Measurements from ENCODE around the gene E2F4. TPM values are rescaled to one million over a fixed set of nuclear protein-coding genes. Genes with fewer than 3 reads are reported as not detected.
A peak's percentile ranks its signal among the peaks of the same experiment; 100 is the strongest.

Gene E2F4
- total and polyA plus RNA-seq, 2 donors (not counting 1 experiment from before 2014, with no cell fraction given): 42.4 to 59.9 TPM

DNA sequence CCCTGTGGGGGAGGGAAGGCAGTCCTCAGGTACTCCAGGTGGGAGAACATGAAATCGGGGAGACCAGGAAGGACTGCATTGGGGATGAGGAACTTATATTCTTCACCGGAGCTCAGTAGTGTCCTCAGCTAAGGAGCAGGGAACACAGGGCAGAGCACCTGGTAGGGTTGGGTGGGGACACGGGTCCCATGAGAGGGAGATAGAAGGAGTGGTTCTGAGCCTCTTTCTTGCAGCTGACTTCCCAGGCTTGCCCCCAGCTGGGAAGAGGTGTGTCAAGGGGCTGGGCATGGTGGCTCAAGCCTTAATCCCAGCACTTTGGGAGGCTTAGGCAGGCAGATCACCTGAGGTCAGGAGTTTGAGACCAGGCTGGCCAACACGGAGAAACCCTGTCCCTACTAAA lies 53.2 kb downstream of the E2F4 start:
- H3K9me3 ChIP-seq (ENCODE audit: control insufficient read depth, insufficient read depth, low read depth, low read length): no peaks in the 10 kb centered on the region
- H3K79me2 ChIP-seq (ENCODE audit: control insufficient read depth, insufficient read depth, low read length): peaks cover 32% of the 10 kb centered on the region
- peak overlapping the region; percentile 85 for H3K27ac ChIP-seq (ENCODE audit: insufficient read depth, low read length)
- DNase-seq (ENCODE audit: low read depth in 2 of 2): no peak
- no peaks in the 10 kb centered on the region for H4K20me1 ChIP-seq (ENCODE audit: control insufficient read depth, extremely low read depth, insufficient read depth, low read length)
- peaks cover 4% of the 10 kb centered on the region for H3K36me3 ChIP-seq (ENCODE audit: control insufficient read depth, insufficient read depth, low read length)
- peaks cover 63% of the 10 kb centered on the region for H3K4me1 ChIP-seq (ENCODE audit: control insufficient read depth, extremely low read depth, insufficient read depth, low read length)
- no peak for TF ChIP-seq EZH2 (IDR thresholded peaks at IDR 0.05; ENCODE audit: low read length, missing control alignments)
- H2AFZ ChIP-seq (ENCODE audit: low read length): no peak overlapping the region
- H3K27me3 ChIP-seq (ENCODE audit: control insufficient read depth, insufficient read depth, low read length): no peaks in the 10 kb centered on the region
- H3K4me2 ChIP-seq (ENCODE audit: extremely low read depth, insufficient read depth, low read length): peak overlapping the region; percentile 89
- no peak overlapping the region for H3K9ac ChIP-seq (ENCODE audit: insufficient read depth, low read length)
- peak overlapping the region; percentile 79 to 90 (median 87) for H3K4me3 ChIP-seq (replicated peaks in 1 of 4; ENCODE audit: control extremely low read depth in 1 of 4, insufficient read depth in 1 of 4, low read depth in 3 of 4, low read length in 4 of 4)

GRCh38 chr16:67245674-67246080 lies 53.7 kb downstream of the E2F4 start:
- Histone ChIP-seq H3K27ac (ENCODE audit: insufficient read depth, low read length) (peak overlapping the region; percentile 85), H3K36me3 (ENCODE audit: control insufficient read depth, insufficient read depth, low read length) (peaks cover 3% of the 10 kb centered on the region), H4K20me1 (ENCODE audit: control insufficient read depth, extremely low read depth, insufficient read depth, low read length) (no peaks in the 10 kb centered on the region), H3K4me1 (ENCODE audit: control insufficient read depth, extremely low read depth, insufficient read depth, low read length) (peaks cover 58% of the 10 kb centered on the region), H3K79me2 (ENCODE audit: control insufficient read depth, insufficient read depth, low read length) (peaks cover 29% of the 10 kb centered on the region), H3K4me2 (ENCODE audit: extremely low read depth, insufficient read depth, low read length) (peak overlapping the region; percentile 89), H3K4me3 (replicated peaks in 1 of 4; ENCODE audit: control extremely low read depth in 1 of 4, insufficient read depth in 1 of 4, low read depth in 3 of 4, low read length in 4 of 4) (peak overlapping the region; percentile 79 to 90 (median 87)), H3K27me3 (ENCODE audit: control insufficient read depth, insufficient read depth, low read length) (no peaks in the 10 kb centered on the region), H3K9ac (ENCODE audit: insufficient read depth, low read length) (peak overlapping the region; percentile 76), H3K9me3 (ENCODE audit: control insufficient read depth, insufficient read depth, low read depth, low read length) (no peaks in the 10 kb centered on the region), H2AFZ (ENCODE audit: low read length) (no peak overlapping the region)
- TF ChIP-seq EZH2 (IDR thresholded peaks at IDR 0.05; ENCODE audit: low read length, missing control alignments): no peak
- TF ChIP-seq, protein P1, sequence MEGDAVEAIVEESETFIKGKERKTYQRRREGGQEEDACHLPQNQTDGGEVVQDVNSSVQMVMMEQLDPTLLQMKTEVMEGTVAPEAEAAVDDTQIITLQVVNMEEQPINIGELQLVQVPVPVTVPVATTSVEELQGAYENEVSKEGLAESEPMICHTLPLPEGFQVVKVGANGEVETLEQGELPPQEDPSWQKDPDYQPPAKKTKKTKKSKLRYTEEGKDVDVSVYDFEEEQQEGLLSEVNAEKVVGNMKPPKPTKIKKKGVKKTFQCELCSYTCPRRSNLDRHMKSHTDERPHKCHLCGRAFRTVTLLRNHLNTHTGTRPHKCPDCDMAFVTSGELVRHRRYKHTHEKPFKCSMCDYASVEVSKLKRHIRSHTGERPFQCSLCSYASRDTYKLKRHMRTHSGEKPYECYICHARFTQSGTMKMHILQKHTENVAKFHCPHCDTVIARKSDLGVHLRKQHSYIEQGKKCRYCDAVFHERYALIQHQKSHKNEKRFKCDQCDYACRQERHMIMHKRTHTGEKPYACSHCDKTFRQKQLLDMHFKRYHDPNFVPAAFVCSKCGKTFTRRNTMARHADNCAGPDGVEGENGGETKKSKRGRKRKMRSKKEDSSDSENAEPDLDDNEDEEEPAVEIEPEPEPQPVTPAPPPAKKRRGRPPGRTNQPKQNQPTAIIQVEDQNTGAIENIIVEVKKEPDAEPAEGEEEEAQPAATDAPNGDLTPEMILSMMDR (conservative IDR thresholded peaks at IDR 0.05 in 1 of 2, IDR thresholded peaks at IDR 0.05 in 1 of 2; ENCODE audit: low read depth in 1 of 2, low read length in 2 of 2): no peak
- no peak for DNase-seq (ENCODE audit: low read depth in 2 of 2)

GRCh38 chr16:67246081-67246755 lies 54.3 kb downstream of the E2F4 start:
- H3K9ac ChIP-seq (ENCODE audit: insufficient read depth, low read length): peak overlapping the region; percentile 76
- no peaks in the 10 kb centered on the region for H3K9me3 ChIP-seq (ENCODE audit: control insufficient read depth, insufficient read depth, low read depth, low read length)
- peaks cover 53% of the 10 kb centered on the region for H3K4me1 ChIP-seq (ENCODE audit: control insufficient read depth, extremely low read depth, insufficient read depth, low read length)
- peak overlapping the region; percentile 39 for H2AFZ ChIP-seq (ENCODE audit: low read length)
- H3K27me3 ChIP-seq (ENCODE audit: control insufficient read depth, insufficient read depth, low read length): no peaks in the 10 kb centered on the region
- H3K27ac ChIP-seq (ENCODE audit: insufficient read depth, low read length): peak overlapping the region; percentile 85
- H3K36me3 ChIP-seq (ENCODE audit: control insufficient read depth, insufficient read depth, low read length): peaks cover 3% of the 10 kb centered on the region
- no peaks in the 10 kb centered on the region for H4K20me1 ChIP-seq (ENCODE audit: control insufficient read depth, extremely low read depth, insufficient read depth, low read length)
- H3K4me3 ChIP-seq (replicated peaks in 1 of 4; ENCODE audit: control extremely low read depth in 1 of 4, insufficient read depth in 1 of 4, low read depth in 3 of 4, low read length in 4 of 4): peak overlapping the region; percentile 79 to 90 (median 87)
- peak; percentile 88 to 90 for DNase-seq (ENCODE audit: low read depth in 2 of 2)
- no peak for TF ChIP-seq EZH2 (IDR thresholded peaks at IDR 0.05; ENCODE audit: low read length, missing control alignments)
- TF ChIP-seq, protein P1 (conservative IDR thresholded peaks at IDR 0.05 in 1 of 2, IDR thresholded peaks at IDR 0.05 in 1 of 2; ENCODE audit: low read depth in 1 of 2, low read length in 2 of 2): peak; percentile 27 to 38
- peak overlapping the region; percentile 89 for H3K4me2 ChIP-seq (ENCODE audit: extremely low read depth, insufficient read depth, low read length)
- peaks cover 28% of the 10 kb centered on the region for H3K79me2 ChIP-seq (ENCODE audit: control insufficient read depth, insufficient read depth, low read length)
